NAMALWA (cell line): ENCODE data around the gene ZNF490.
"Not testable (repeated sequence)": the region's sequence is repeated elsewhere in the genome, so short reads cannot be mapped to it uniquely, and the experiment has no call there.

Experiments
- DNase-seq: peaks from one replicate; pipeline ENCODE4 v3.0.0-alpha.2; 2015; ENCODE audit warnings: low spot score

The ZNF490 gene

GRCh38 chr19:12621253-12622024, 10.8 kb upstream of the ZNF490 start:
- not testable (repeated sequence) for DNase-seq

- no peak for DNase-seq
These were observed 7.0 kb upstream of the ZNF490 start for GRCh38 chr19:12617646-12618045.

GRCh38 chr19:12611361-12611699, 717 bp upstream of the ZNF490 start:
- DNase-seq: no peak

GRCh38 chr19:12607631-12608030, 3.0 kb downstream of the ZNF490 start:
- DNase-seq: no peak

GRCh38 chr19:12606796-12607195, 3.8 kb downstream of the ZNF490 start:
- no peak for DNase-seq

GRCh38 chr19:12603714-12604113, 6.9 kb downstream of the ZNF490 start:
- DNase-seq: peak; percentile 25

- no peak for DNase-seq
These were observed 13.0 kb downstream of the ZNF490 start for GRCh38 chr19:12597594-12597993.

- no peak for DNase-seq
These were observed 13.6 kb downstream of the ZNF490 start for GRCh38 chr19:12596927-12597548.

- no peak for DNase-seq
These were observed 14.1 kb downstream of the ZNF490 start for GRCh38 chr19:12596485-12596884.

GRCh38 chr19:12581100-12581499, 29.5 kb downstream of the ZNF490 start:
- no peak for DNase-seq

- DNase-seq: no peak
These were observed 30.4 kb downstream of the ZNF490 start for GRCh38 chr19:12580180-12580694.

- no peak for DNase-seq
These were observed 32.0 kb downstream of the ZNF490 start for GRCh38 chr19:12578641-12579040.

- peak; percentile 62 for DNase-seq
These were observed 36.6 kb downstream of the ZNF490 start for GRCh38 chr19:12574036-12574435.

GRCh38 chr19:12567951-12568350, 42.7 kb downstream of the ZNF490 start:
- DNase-seq: no peak

- not testable (repeated sequence) for DNase-seq
These were observed 44.2 kb downstream of the ZNF490 start for GRCh38 chr19:12566380-12566779.

GRCh38 chr19:12564016-12564664, 46.5 kb downstream of the ZNF490 start:
- peak; percentile 91 for DNase-seq

- no peak for DNase-seq
These were observed 55.1 kb downstream of the ZNF490 start for GRCh38 chr19:12555456-12555930.

GRCh38 chr19:12551060-12551832, 59.4 kb downstream of the ZNF490 start, which contains the start of gene ZNF564:
Gene ZNF564 (minus strand): TSS chr19:12551482. CDS start chr19:12551332, 150 bp downstream.
- DNase-seq: peak; percentile 99

- no peak for DNase-seq
These were observed 63.7 kb downstream of the ZNF490 start for GRCh38 chr19:12546903-12547302.

- DNase-seq: no peak
These were observed 64.5 kb downstream of the ZNF490 start for GRCh38 chr19:12546068-12546467.

GRCh38 chr19:12545267-12545666, 65.3 kb downstream of the ZNF490 start:
- DNase-seq: no peak

- DNase-seq: no peak
These were observed 66.2 kb downstream of the ZNF490 start for GRCh38 chr19:12544401-12544876.
